Measurements from ENCODE around the gene ARHGEF3.

The ARHGEF3 gene

GRCh38 chr3:56801662-56802377 lies at the start of gene ARHGEF3:
TSS of gene ARHGEF3 (minus strand) at chr3:56801949. CDS start at chr3:56801798, 151 bp downstream.
- peak; percentile 86 for DNase-seq

- DNase-seq: no peak
Measured at GRCh38 chr3:56849698-56850097, 47.9 kb upstream of the ARHGEF3 start.

- no peak for DNase-seq
Measured at GRCh38 chr3:56845505-56845904, 43.8 kb upstream of the ARHGEF3 start.

GRCh38 chr3:56844536-56844935 lies 42.8 kb upstream of the ARHGEF3 start:
- DNase-seq: no peak

GRCh38 chr3:56839784-56840715 lies 38.3 kb upstream of the ARHGEF3 start:
- DNase-seq: no peak

- DNase-seq: no peak
Measured at GRCh38 chr3:56838448-56838847, 36.7 kb upstream of the ARHGEF3 start.

- DNase-seq: no peak
Measured at GRCh38 chr3:56837196-56837955, 35.6 kb upstream of the ARHGEF3 start.

- DNase-seq: no peak
Measured at GRCh38 chr3:56836276-56837163, 34.8 kb upstream of the ARHGEF3 start.

- DNase-seq: no peak
Measured at GRCh38 chr3:56835650-56836227, 34.0 kb upstream of the ARHGEF3 start.

- no peak for DNase-seq
Measured at GRCh38 chr3:56833536-56833935, 31.8 kb upstream of the ARHGEF3 start.

- no peak for DNase-seq
Measured at GRCh38 chr3:56833022-56833421, 31.3 kb upstream of the ARHGEF3 start.

- DNase-seq: no peak
Measured at GRCh38 chr3:56831572-56831971, 29.8 kb upstream of the ARHGEF3 start.

GRCh38 chr3:56830884-56831283 lies 29.1 kb upstream of the ARHGEF3 start:
- DNase-seq: no peak

- DNase-seq: no peak
Measured at GRCh38 chr3:56829533-56829932, 27.8 kb upstream of the ARHGEF3 start.

GRCh38 chr3:56826831-56827722 lies 25.3 kb upstream of the ARHGEF3 start:
- DNase-seq: no peak

GRCh38 chr3:56825567-56826438 lies 24.1 kb upstream of the ARHGEF3 start:
- DNase-seq: no peak

- no peak for DNase-seq
Measured at GRCh38 chr3:56823984-56824703, 22.4 kb upstream of the ARHGEF3 start.

GRCh38 chr3:56823421-56823926 lies 21.7 kb upstream of the ARHGEF3 start:
- no peak for DNase-seq

- DNase-seq: no peak
Measured at GRCh38 chr3:56822501-56822900, 20.8 kb upstream of the ARHGEF3 start.

All from midbrain (tissue), 1 donor.